MCF 10A (cell line): Measurements from ENCODE around the gene ASB13. TPM values are rescaled to one million over a fixed set of nuclear protein-coding genes. Genes with fewer than 3 reads are reported as not detected.
A peak's percentile ranks its signal among the peaks of the same experiment; 100 is the strongest.

Experiments used
- BruUV-seq: library from RNA; stranded (reverse); fragments of 400-500 nt; replicated peaks from 2 replicates; lab custom pipeline; 2021; lab: Mats Ljungman, UMichigan
- CTCF ChIA-PET: fragments of 300-600 bp; sonication (Branson Sonifier 250); formaldehyde crosslinking; extraction: SDS; loops from one replicate; lab custom pipeline; 2021; ENCODE audit warnings: antibody characterized with exemption, inconsistent platforms; lab: Yijun Ruan, JAX
- POLR2A ChIA-PET: fragments of 300-600, 350-650 bp; sonication (Branson Sonifier 250); formaldehyde crosslinking; extraction: SDS; loops from one replicate; lab custom pipeline; 2020; ENCODE audit warnings: antibody characterized with exemption, inconsistent platforms; lab: Yijun Ruan, JAX
- DNase-seq: peaks from one replicate; pipeline ENCODE4 v3.0.0-alpha.2; 2018; ENCODE audit not compliant: unreplicated experiment
- H3K27ac Mint-ChIP-seq: one replicate; pipeline ENCODE4 v1.8.0; 2022; ENCODE audit warnings: mild to moderate bottlenecking, low read depth, mixed read lengths; ENCODE audit not compliant: unreplicated experiment
- H3K27me3 Mint-ChIP-seq: one replicate; pipeline ENCODE4 v1.8.0; 2022; ENCODE audit warnings: mixed read lengths; ENCODE audit not compliant: insufficient read depth, unreplicated experiment
- H3K36me3 Mint-ChIP-seq: one replicate; pipeline ENCODE4 v1.8.0; 2022; ENCODE audit warnings: mild to moderate bottlenecking, moderate library complexity, mixed read lengths; ENCODE audit not compliant: insufficient read depth, unreplicated experiment
- H3K4me1 Mint-ChIP-seq: one replicate; pipeline ENCODE4 v1.8.0; 2022; ENCODE audit warnings: mixed read lengths; ENCODE audit not compliant: insufficient read depth, unreplicated experiment
- H3K4me3 Mint-ChIP-seq: one replicate; pipeline ENCODE4 v1.8.0; 2022; ENCODE audit warnings: mild to moderate bottlenecking, moderate library complexity, mixed read lengths; ENCODE audit not compliant: unreplicated experiment
- H3K9me3 Mint-ChIP-seq: one replicate; pipeline ENCODE4 v1.8.0; 2022; ENCODE audit warnings: mixed read lengths; ENCODE audit not compliant: unreplicated experiment
- CTCF ChIP-seq: fragments of 200-600 bp; IDR thresholded peaks from one replicate; pipeline ENCODE4 v1.8.0; 2022; ENCODE audit warnings: antibody characterized with exemption, mild to moderate bottlenecking; ENCODE audit not compliant: unreplicated experiment
- intact Hi-C: fragments of 100-400 bp; cut with micrococcal nuclease; formaldehyde crosslinking; loops from 2 replicates; pipeline ENCODE4 v1.14.1; 2022
- total RNA-seq: library from RNA; stranded (reverse); gene quantifications from 2 replicates; pipeline ENCODE4 v1.2.3, GENCODE V29; 2022

Gene ASB13
- total RNA-seq, 1 experiment from 2014 or later, result 16.3 TPM

GRCh38 chr10:5590816-5591215 lies 75.6 kb downstream of the ASB13 start:
- intact Hi-C loops, result no loop called here
- TF ChIP-seq CTCF, result no peak
- no TSS peak for BruUV-seq
- peaks cover 41% of the 10 kb centered on the region for H3K4me1 Mint-ChIP-seq
- CTCF ChIA-PET, result interaction anchor here (0.7 kb wide), 1 partner anchor 828 kb away, joined by 3 read pairs; no protein-coding TSS in a partner anchor
- no peak for DNase-seq
- no peaks in the 10 kb centered on the region for H3K27me3 Mint-ChIP-seq
- no peaks in the 10 kb centered on the region for H3K9me3 Mint-ChIP-seq
- H3K36me3 Mint-ChIP-seq, result no peaks in the 10 kb centered on the region
- H3K27ac Mint-ChIP-seq, result no peak overlapping the region
- H3K4me3 Mint-ChIP-seq, result no peak overlapping the region
- POLR2A ChIA-PET, result no interaction called here

- Mint-ChIP-seq H3K9me3 (no peaks in the 10 kb centered on the region), H3K27ac (no peak overlapping the region), H3K36me3 (no peaks in the 10 kb centered on the region), H3K4me3 (no peak overlapping the region), H3K4me1 (peaks cover 41% of the 10 kb centered on the region), H3K27me3 (no peaks in the 10 kb centered on the region)
- POLR2A ChIA-PET, result interaction anchor here (0.6 to 1.2 kb wide), 4 partner anchors 13 to 36 kb away, joined by 3 to 4 read pairs (median 3); no protein-coding TSS in a partner anchor
- intact Hi-C loops, result no loop called here
- no TSS peak for BruUV-seq
- TF ChIP-seq CTCF, result no peak
- CTCF ChIA-PET, result interaction anchor here (0.7 to 1.1 kb wide), 2 partner anchors 33 to 36 kb away, joined by 3 to 6 read pairs; no protein-coding TSS in a partner anchor
- peak; percentile 35 for DNase-seq
These were observed 76.5 kb downstream of the ASB13 start for GRCh38 chr10:5589661-5590511.

GRCh38 chr10:5589011-5589660 lies 77.3 kb downstream of the ASB13 start:
- no peak for TF ChIP-seq CTCF
- H3K36me3 Mint-ChIP-seq, result no peaks in the 10 kb centered on the region
- intact Hi-C loops, result no loop called here
- no peaks in the 10 kb centered on the region for H3K27me3 Mint-ChIP-seq
- H3K4me1 Mint-ChIP-seq, result peaks cover 39% of the 10 kb centered on the region
- POLR2A ChIA-PET, result interaction anchor here (0.6 to 1.2 kb wide), 3 partner anchors 14 to 35 kb away, joined by 3 to 4 read pairs (median 3); no protein-coding TSS in a partner anchor
- H3K4me3 Mint-ChIP-seq, result no peak overlapping the region
- DNase-seq, result peak; percentile 60
- H3K27ac Mint-ChIP-seq, result no peak overlapping the region
- CTCF ChIA-PET, result interaction anchor here (0.7 to 1.1 kb wide), 2 partner anchors 34 to 36 kb away, joined by 3 to 6 read pairs; no protein-coding TSS in a partner anchor
- BruUV-seq, result no TSS peak
- no peaks in the 10 kb centered on the region for H3K9me3 Mint-ChIP-seq

Other genes starting within 250 kb of the ASB13 start
- gene CALML5, start 167.0 kb downstream of the ASB13 start, total RNA-seq, result not detected in 2 replicates
- gene CALML3, start 141.6 kb downstream of the ASB13 start, total RNA-seq, result 0.25 and 0.75 TPM in 2 replicates
- 93.4 and 123 TPM in 2 replicates for gene TASOR2, start 18.2 kb upstream of the ASB13 start, total RNA-seq
- gene GDI2, start 146.8 kb upstream of the ASB13 start, total RNA-seq, result 173 and 200 TPM in 2 replicates
- gene ANKRD16, start 223.3 kb upstream of the ASB13 start, total RNA-seq, result 9.9 and 10.6 TPM in 2 replicates
- 61.8 and 70.5 TPM in 2 replicates for gene FBH1, start 223.6 kb upstream of the ASB13 start, total RNA-seq